Ishikawa (cell line): ENCODE results near the gene PYCR2.

ENCODE experiments used
- CEBPB ChIP-seq: IDR thresholded peaks from 2 replicates; pipeline ENCODE4 v1.6.1; 2012
- CREB1 ChIP-seq: IDR thresholded peaks from 2 replicates; pipeline ENCODE4 v1.6.1; 2012; ENCODE audit warnings: low read depth
- EGR1 ChIP-seq: IDR thresholded peaks from 2 replicates; pipeline ENCODE4 v1.6.1; 2012
- EP300 ChIP-seq: IDR thresholded peaks from 2 replicates; pipeline ENCODE4 v1.6.1; 2012; ENCODE audit warnings: borderline replicate concordance
- FOXM1 ChIP-seq: IDR thresholded peaks from 2 replicates; pipeline ENCODE4 v1.6.1; 2012; ENCODE audit warnings: low read depth, borderline replicate concordance
- MAX ChIP-seq: IDR thresholded peaks from 2 replicates; pipeline ENCODE4 v1.6.1; 2012
- NFIC ChIP-seq: IDR thresholded peaks from 2 replicates; pipeline ENCODE4 v1.6.1; 2012
- RAD21 ChIP-seq: IDR thresholded peaks from 2 replicates; pipeline ENCODE4 v1.6.1; 2012; ENCODE audit warnings: low read depth
- REST ChIP-seq: IDR thresholded peaks from 2 replicates; pipeline ENCODE4 v1.6.1; 2012; ENCODE audit warnings: low read depth, mild to moderate bottlenecking
- TAF1 ChIP-seq: IDR thresholded peaks from 2 replicates; pipeline ENCODE4 v1.6.1; 2012; ENCODE audit warnings: low read depth, mild to moderate bottlenecking
- TCF12 ChIP-seq: IDR thresholded peaks from 2 replicates; pipeline ENCODE4 v1.6.1; 2012; ENCODE audit warnings: low read depth
- TEAD4 ChIP-seq: IDR thresholded peaks from 2 replicates; pipeline ENCODE4 v1.6.1; 2012
- USF1 ChIP-seq: IDR thresholded peaks from 2 replicates; pipeline ENCODE4 v1.6.1; 2012
- YY1 ChIP-seq: IDR thresholded peaks from 2 replicates; pipeline ENCODE4 v1.6.1; 2012; ENCODE audit warnings: low read depth
- ZBTB7A ChIP-seq: IDR thresholded peaks from 2 replicates; pipeline ENCODE4 v1.6.1; 2012; ENCODE audit warnings: low read depth

PYCR2 gene

GRCh38 chr1:225953315-225953714, 29.3 kb upstream of the PYCR2 start:
- TF ChIP-seq RAD21 = no peak
- TF ChIP-seq TCF12 = no peak
- TF ChIP-seq MAX = no peak
- TF ChIP-seq CREB1 = no peak
- no peak for TF ChIP-seq EP300
- TF ChIP-seq TEAD4 = no peak
- TF ChIP-seq FOXM1 = no peak
- no peak for TF ChIP-seq EGR1
- TF ChIP-seq NFIC = no peak
- no peak for TF ChIP-seq TAF1
- TF ChIP-seq YY1 = no peak
- no peak for TF ChIP-seq CEBPB
- TF ChIP-seq ZBTB7A = no peak
- no peak for TF ChIP-seq USF1

GRCh38 chr1:225950905-225951497, 27.0 kb upstream of the PYCR2 start:
- TF ChIP-seq EGR1 = no peak
- TF ChIP-seq REST = no peak
- TF ChIP-seq TEAD4 = no peak
- no peak for TF ChIP-seq TCF12

GRCh38 chr1:225949041-225949440, 25.0 kb upstream of the PYCR2 start:
- TF ChIP-seq TCF12 (no peak), NFIC (no peak), EP300 (no peak), RAD21 (no peak), ZBTB7A (no peak), TEAD4 (no peak), TAF1 (no peak), CREB1 (no peak), CEBPB (no peak), FOXM1 (no peak), EGR1 (no peak), MAX (no peak), REST (no peak), USF1 (no peak), YY1 (no peak)

- TF ChIP-seq ZBTB7A (no peak), YY1 (no peak)
These were observed 22.8 kb upstream of the PYCR2 start for GRCh38 chr1:225946803-225947202.

- TF ChIP-seq TCF12 = no peak
These were observed 22.1 kb upstream of the PYCR2 start for GRCh38 chr1:225946082-225946620.

- TF ChIP-seq FOXM1 = no peak
These were observed 21.5 kb upstream of the PYCR2 start for GRCh38 chr1:225945564-225945963.

- TF ChIP-seq REST (no peak), TAF1 (no peak), TEAD4 (no peak), NFIC (no peak)
These were observed 20.9 kb upstream of the PYCR2 start for GRCh38 chr1:225944951-225945350.
